ENCODE measurements around the gene KCNK7. TPM values are rescaled to one million over a fixed set of nuclear protein-coding genes. Genes with fewer than 3 reads are reported as not detected.

The KCNK7 gene
- total RNA-seq, 4 donors from 2014 or later, result 0.99 to 1.2 (median 1.2) TPM

DNA sequence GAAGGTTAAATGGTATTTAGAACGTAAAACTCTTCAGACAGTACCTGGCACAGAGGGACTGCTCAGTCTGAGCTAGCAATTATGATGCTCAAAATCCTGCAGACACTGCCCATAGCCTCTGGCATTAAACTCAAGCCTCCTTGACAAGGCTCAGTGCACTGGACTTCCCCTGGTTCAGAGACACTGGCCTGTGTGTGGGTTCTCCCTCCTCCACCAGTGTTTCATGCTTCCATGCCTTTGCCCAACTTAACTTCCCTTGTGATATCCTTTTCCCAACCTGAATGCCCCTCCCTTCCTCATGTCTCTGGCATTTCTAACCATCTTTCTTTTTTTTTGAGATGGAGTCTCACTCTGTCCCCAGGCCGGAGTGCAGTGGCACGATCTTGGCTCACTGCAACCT lies 46.5 kb downstream of the KCNK7 start:
- WGBS, result 91% methylated on average over 3 of the region's 3 CpGs
- Histone ChIP-seq H3K27me3 (no peaks in the 10 kb centered on the region), H3K36me3 (peaks cover 0 to 92% (median 86%) of the 10 kb centered on the region in 4 donors), H3K27ac (replicated peaks in 1 of 4) (no peak overlapping the region), H3K9me3 (no peaks in the 10 kb centered on the region), H3K4me3 (no peak overlapping the region), H3K4me1 (peaks cover 0 to 36% (median 34%) of the 10 kb centered on the region in 4 donors)
- DNase-seq (ENCODE audit: extremely low spot score), result no peak
- no peak for TF ChIP-seq EP300 (IDR thresholded peaks at IDR 0.05)
- TF ChIP-seq, protein P1, sequence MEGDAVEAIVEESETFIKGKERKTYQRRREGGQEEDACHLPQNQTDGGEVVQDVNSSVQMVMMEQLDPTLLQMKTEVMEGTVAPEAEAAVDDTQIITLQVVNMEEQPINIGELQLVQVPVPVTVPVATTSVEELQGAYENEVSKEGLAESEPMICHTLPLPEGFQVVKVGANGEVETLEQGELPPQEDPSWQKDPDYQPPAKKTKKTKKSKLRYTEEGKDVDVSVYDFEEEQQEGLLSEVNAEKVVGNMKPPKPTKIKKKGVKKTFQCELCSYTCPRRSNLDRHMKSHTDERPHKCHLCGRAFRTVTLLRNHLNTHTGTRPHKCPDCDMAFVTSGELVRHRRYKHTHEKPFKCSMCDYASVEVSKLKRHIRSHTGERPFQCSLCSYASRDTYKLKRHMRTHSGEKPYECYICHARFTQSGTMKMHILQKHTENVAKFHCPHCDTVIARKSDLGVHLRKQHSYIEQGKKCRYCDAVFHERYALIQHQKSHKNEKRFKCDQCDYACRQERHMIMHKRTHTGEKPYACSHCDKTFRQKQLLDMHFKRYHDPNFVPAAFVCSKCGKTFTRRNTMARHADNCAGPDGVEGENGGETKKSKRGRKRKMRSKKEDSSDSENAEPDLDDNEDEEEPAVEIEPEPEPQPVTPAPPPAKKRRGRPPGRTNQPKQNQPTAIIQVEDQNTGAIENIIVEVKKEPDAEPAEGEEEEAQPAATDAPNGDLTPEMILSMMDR (IDR thresholded peaks at IDR 0.05), result no peak
- intact Hi-C loops (cut with DNase I), result no loop called here

DNA sequence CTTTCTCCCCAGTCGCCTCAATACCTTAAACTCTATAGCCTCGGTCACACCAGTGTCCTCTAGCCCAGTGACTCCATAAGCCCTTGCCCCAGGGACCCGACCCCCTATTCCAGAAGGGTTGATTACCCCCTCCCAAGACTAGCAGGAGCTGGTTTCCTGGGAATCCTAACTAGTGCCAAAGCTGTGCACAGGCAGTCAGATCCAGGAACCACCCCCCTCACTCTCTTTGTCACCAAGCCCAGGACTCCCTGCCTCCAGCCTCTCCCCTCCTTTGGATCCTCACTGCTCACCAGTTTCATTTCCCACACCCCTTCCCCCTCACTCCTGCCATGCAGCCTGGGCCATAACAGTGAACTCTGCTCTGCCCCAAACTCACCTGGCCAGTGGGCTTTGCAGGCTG lies 47.2 kb downstream of the KCNK7 start:
- Histone ChIP-seq H3K4me1 (peaks cover 0 to 29% (median 27%) of the 10 kb centered on the region in 4 donors), H3K27ac (replicated peaks in 1 of 4) (peak overlapping the region in 1 of 4 donors; percentile 5), H3K9me3 (no peaks in the 10 kb centered on the region), H3K36me3 (peaks cover 0 to 92% (median 80%) of the 10 kb centered on the region in 4 donors), H3K27me3 (no peaks in the 10 kb centered on the region), H3K4me3 (no peak overlapping the region)
- WGBS, result 84% methylated on average over 3 of the region's 3 CpGs
- TF ChIP-seq EP300 (IDR thresholded peaks at IDR 0.05), result no peak
- no peak for TF ChIP-seq POLR2AphosphoS5 (IDR thresholded peaks at IDR 0.05)
- TF ChIP-seq POLR2A (IDR thresholded peaks at IDR 0.05; ENCODE audit: low read depth), result no peak
- TF ChIP-seq, protein P1 (IDR thresholded peaks at IDR 0.05), result no peak
- intact Hi-C loops (cut with DNase I), result no loop called here
- no peak for DNase-seq (ENCODE audit: extremely low spot score)

DNA sequence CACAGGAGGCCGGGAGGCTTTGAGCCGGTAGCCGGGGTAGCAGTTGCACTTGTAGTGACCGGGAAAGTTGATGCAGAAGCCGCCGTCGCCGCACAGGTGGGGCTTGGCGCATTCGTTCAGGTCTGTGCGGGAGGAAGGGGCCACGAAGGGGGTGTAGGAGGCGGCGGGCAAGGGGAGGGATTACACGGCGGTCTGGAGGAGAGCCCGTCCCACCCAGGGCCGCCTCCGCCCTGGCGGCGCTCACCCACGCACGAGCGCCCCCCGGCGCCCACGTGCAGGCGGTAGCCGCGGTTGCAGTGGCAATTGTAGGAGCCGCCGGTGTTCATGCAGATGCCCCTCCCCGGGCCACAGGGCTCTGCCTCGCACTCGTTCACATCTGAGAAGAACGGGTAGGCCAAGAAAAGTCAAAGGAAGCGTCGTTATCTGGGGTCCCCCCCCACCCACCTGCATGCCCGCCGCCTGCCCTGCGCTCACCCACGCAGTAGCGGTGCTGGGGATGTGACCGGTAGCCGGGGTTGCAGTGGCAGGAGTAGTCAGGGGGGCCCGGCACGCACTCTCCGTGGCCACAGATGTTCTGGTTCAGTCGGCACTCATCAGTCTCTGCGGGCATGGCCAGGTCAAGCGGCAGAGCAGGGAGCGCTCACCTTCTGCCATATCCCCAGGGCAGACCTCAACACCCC lies 48.0 kb downstream of the KCNK7 start:
- no peaks in the 10 kb centered on the region for H3K27me3 ChIP-seq

DNA sequence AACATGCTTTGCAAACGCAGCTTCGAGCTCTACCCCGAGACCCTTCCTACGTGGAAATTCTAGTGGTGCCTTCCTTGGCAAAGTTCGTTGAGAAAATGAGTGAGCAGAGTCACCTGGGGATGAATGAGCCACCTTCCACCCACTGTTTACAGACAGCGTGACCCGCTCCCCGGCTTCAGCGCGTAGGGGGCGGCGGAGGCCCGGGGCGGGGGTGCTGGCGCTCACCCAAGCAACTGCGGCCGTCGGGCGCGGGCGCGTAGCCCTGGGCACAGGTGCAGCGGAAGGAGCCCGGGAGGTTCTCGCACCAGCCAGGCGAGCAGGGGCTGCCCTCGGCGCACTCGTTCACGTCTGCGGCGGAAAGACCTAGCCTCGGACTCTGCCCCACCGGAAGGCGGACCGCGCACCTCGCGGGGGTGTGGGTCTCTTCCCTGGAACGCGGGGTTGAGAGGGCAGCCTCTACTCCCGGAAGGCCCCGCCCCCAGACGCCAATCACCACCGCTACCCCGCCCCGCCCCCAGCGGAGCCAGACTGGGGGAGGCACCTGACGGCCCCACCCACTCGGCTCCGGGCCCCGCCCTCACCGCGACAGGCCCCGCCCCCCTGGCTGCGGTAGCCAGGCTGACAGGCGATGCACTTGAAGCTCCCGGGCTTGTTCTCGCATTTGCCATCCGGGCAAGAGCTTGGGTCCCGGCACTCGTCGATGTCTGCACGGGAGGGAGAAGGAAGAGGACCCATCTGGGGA lies 49.2 kb downstream of the KCNK7 start:
- Histone ChIP-seq H3K27ac (replicated peaks in 1 of 4) (peak overlapping the region; percentile 61 to 76 (median 67)), H3K36me3 (peaks cover 0 to 82% (median 68%) of the 10 kb centered on the region in 4 donors), H3K27me3 (no peaks in the 10 kb centered on the region), H3K4me3 (peak overlapping the region in 3 of 4 donors; percentile 24 to 46 (median 27)), H3K9me3 (no peaks in the 10 kb centered on the region), H3K4me1 (peaks cover 4 to 23% (median 20%) of the 10 kb centered on the region in 4 donors)
- WGBS, result 39% methylated on average over 37 of the region's 64 CpGs
- peak; percentile 97 for DNase-seq (ENCODE audit: extremely low spot score)
- TF ChIP-seq, protein P1 (IDR thresholded peaks at IDR 0.05), result no peak
- TF ChIP-seq POLR2AphosphoS5 (IDR thresholded peaks at IDR 0.05) (no peak), POLR2A (IDR thresholded peaks at IDR 0.05; ENCODE audit: low read depth) (no peak), EP300 (IDR thresholded peaks at IDR 0.05) (no peak)
- intact Hi-C loops (cut with DNase I), result no loop called here

More for the DNA sequence above, 48.0 kb downstream of the KCNK7 start:
- H3K9me3 ChIP-seq, result no peaks in the 10 kb centered on the region
- peaks cover 0 to 92% (median 78%) of the 10 kb centered on the region in 4 donors for H3K36me3 ChIP-seq
- 85% methylated on average over 33 of the region's 52 CpGs for WGBS
- H3K4me1 ChIP-seq, result peaks cover 0 to 20% (median 20%) of the 10 kb centered on the region in 4 donors
- intact Hi-C loops (cut with DNase I), result no loop called here
- no peak for DNase-seq (ENCODE audit: extremely low spot score)
- TF ChIP-seq, protein P1 (IDR thresholded peaks at IDR 0.05), result no peak
- no peak for TF ChIP-seq POLR2A (IDR thresholded peaks at IDR 0.05; ENCODE audit: low read depth)
- TF ChIP-seq EP300 (IDR thresholded peaks at IDR 0.05), result no peak
- TF ChIP-seq POLR2AphosphoS5 (IDR thresholded peaks at IDR 0.05), result no peak
- H3K4me3 ChIP-seq, result no peak overlapping the region
- peak overlapping the region in 2 of 4 donors; percentile 65 to 76 for H3K27ac ChIP-seq (replicated peaks in 1 of 4)
